Peyer's patch (tissue), 4 donors: ENCODE measurements around the gene GINS1.

ENCODE experiments used
- POLR2A ChIP-seq, 2 donors: fragments of 450-650 bp; IDR thresholded peaks; one replicate each; pipeline ENCODE4 v1.5.1; 2017; ENCODE audit warnings: antibody characterized with exemption in 2 of 2, mild to moderate bottlenecking in 2 of 2, moderate library complexity in 2 of 2
- TF ChIP-seq, protein P1 (sequence below), 6 experiments: fragments of 450-650 bp in 4 of 6; fragments of 200-600 bp in 2 of 6; sonication (generic) in 1 of 6; IDR thresholded peaks; one replicate each; pipeline ENCODE4 v1.5.1; 2017 to 2019; ENCODE audit warnings: antibody characterized with exemption in 6 of 6, mild to moderate bottlenecking in 3 of 6, moderate library complexity in 1 of 6

DNA sequence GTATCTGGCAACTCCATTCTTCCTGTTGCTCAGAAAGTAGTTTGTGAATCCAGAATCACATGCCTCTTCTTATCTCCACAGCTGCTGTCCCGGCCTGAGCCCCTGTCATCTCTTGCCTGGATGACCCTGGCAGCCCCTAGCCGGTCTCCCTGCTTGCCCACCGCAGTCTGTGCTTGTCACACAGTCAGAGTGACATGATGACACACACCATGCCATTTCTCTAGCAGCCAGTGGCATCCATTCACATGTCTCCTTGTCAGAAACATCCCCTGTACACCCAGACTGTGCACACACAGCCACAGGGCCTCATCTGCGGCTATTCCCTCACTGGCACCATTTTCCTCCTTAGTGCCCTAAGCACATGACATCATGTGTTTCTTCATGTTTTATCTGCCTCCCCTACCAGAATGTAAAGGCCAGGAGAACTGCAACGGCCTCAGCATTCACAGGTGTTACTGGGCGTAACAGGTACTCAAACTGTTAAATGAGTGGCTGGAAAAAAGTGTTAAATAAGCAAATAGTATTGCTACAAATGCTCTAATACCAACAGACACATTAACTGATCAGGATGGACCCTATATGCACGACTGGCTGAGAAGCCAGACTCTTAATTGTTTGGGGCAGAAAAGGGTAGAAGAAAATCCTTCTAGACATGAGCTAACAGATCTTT, 26.4 kb upstream of the GINS1 start:
- TF ChIP-seq, protein P1, sequence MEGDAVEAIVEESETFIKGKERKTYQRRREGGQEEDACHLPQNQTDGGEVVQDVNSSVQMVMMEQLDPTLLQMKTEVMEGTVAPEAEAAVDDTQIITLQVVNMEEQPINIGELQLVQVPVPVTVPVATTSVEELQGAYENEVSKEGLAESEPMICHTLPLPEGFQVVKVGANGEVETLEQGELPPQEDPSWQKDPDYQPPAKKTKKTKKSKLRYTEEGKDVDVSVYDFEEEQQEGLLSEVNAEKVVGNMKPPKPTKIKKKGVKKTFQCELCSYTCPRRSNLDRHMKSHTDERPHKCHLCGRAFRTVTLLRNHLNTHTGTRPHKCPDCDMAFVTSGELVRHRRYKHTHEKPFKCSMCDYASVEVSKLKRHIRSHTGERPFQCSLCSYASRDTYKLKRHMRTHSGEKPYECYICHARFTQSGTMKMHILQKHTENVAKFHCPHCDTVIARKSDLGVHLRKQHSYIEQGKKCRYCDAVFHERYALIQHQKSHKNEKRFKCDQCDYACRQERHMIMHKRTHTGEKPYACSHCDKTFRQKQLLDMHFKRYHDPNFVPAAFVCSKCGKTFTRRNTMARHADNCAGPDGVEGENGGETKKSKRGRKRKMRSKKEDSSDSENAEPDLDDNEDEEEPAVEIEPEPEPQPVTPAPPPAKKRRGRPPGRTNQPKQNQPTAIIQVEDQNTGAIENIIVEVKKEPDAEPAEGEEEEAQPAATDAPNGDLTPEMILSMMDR (IDR thresholded peaks at IDR 0.05), result no peak
- no peak for TF ChIP-seq POLR2A (IDR thresholded peaks at IDR 0.05)
